ENCODE data around the gene KIF9.

- no peak for TF ChIP-seq CTCF (IDR thresholded peaks at IDR 0.05)
- no peak for TF ChIP-seq POLR2A (IDR thresholded peaks at IDR 0.05)
These were observed 32.6 kb upstream of the KIF9 start for GRCh38 chr3:47315069-47315647.

Measured in lower leg skin (tissue), 3 donors.